CD14-positive monocyte (primary cell): ENCODE results near the gene LRRC3. TPM values are rescaled to one million over a fixed set of nuclear protein-coding genes. Genes with fewer than 3 reads are reported as not detected.

Experiments used
- DNase-seq, 3 donors: peaks; one replicate each; pipeline ENCODE4 v3.0.0-alpha.2; 2011 to 2022
- H2AFZ ChIP-seq: 2 replicates; pipeline ENCODE4 v1.6.0; 2012; ENCODE audit warnings: mild to moderate bottlenecking, low read depth, low read length, inconsistent platforms; ENCODE audit not compliant: insufficient read depth, poor library complexity, severe bottlenecking
- H3K27ac ChIP-seq, 2 donors: 1 replicate in 1 of 2; 2 replicates in 1 of 2; pipeline ENCODE4 v1.5.1; 2012 to 2013; ENCODE audit warnings: low read length in 2 of 2, control low read depth in 1 of 2, inconsistent platforms in 1 of 2, low read depth in 1 of 2, mild to moderate bottlenecking in 1 of 2
- H3K27me3 ChIP-seq, 2 donors: one replicate each; pipeline versions ENCODE4 v1.6.0 to v1.6.1; 2011 to 2013; ENCODE audit warnings: low read length in 2 of 2; ENCODE audit not compliant: control insufficient read depth in 2 of 2, insufficient read depth in 2 of 2
- H3K36me3 ChIP-seq, 2 donors: replicated peaks in 1 of 2; 1 replicate in 1 of 2; 2 replicates in 1 of 2; pipeline versions ENCODE4 v1.5.1 to v1.6.1; 2012 to 2013; ENCODE audit warnings: low read length in 2 of 2, control low read depth in 1 of 2, inconsistent platforms in 1 of 2, mild to moderate bottlenecking in 1 of 2; ENCODE audit not compliant: insufficient read depth in 2 of 2, control insufficient read depth in 1 of 2
- H3K4me1 ChIP-seq, 2 donors: 1 replicate in 1 of 2; 2 replicates in 1 of 2; pipeline versions ENCODE4 v1.5.1 to v1.6.1; 2012 to 2013; ENCODE audit warnings: low read length in 2 of 2, control low read depth in 1 of 2, inconsistent platforms in 1 of 2, mild to moderate bottlenecking in 1 of 2, moderate library complexity in 1 of 2; ENCODE audit not compliant: insufficient read depth in 2 of 2, control insufficient read depth in 1 of 2
- H3K4me2 ChIP-seq: replicated peaks from 2 replicates; pipeline ENCODE3; 2012; ENCODE audit warnings: low read length, moderate library complexity, mild to moderate bottlenecking; ENCODE audit not compliant: poor library complexity, severe bottlenecking; ENCODE audit errors: extremely low read depth
- H3K4me3 ChIP-seq, 3 experiments: fragments of 200-600 bp in 1 of 3; sonication (generic) in 1 of 3; replicated peaks in 1 of 3; 1 replicate in 2 of 3; 2 replicates in 1 of 3; pipeline ENCODE4 v1.5.1; 2011 to 2013; ENCODE audit warnings: low read length in 3 of 3, mild to moderate bottlenecking in 3 of 3, control low read depth in 2 of 3, low read depth in 2 of 3, inconsistent platforms in 1 of 3, moderate library complexity in 1 of 3
- H3K79me2 ChIP-seq: 2 replicates; pipeline ENCODE4 v1.6.0; 2012; ENCODE audit warnings: mild to moderate bottlenecking, control low read depth, inconsistent platforms, low read length, moderate library complexity; ENCODE audit not compliant: insufficient read depth
- H3K9ac ChIP-seq: 2 replicates; pipeline ENCODE4 v1.6.0; 2017; ENCODE audit warnings: low read length, mild to moderate bottlenecking; ENCODE audit not compliant: insufficient read depth, poor library complexity, severe bottlenecking
- H3K9me3 ChIP-seq, 2 donors: replicated peaks in 1 of 2; 1 replicate in 1 of 2; 2 replicates in 1 of 2; pipeline versions ENCODE4 v1.5.1 to v1.6.1; 2012 to 2013; ENCODE audit warnings: low read length in 2 of 2, control low read depth in 1 of 2; ENCODE audit not compliant: control insufficient read depth in 1 of 2, insufficient read depth in 1 of 2
- H4K20me1 ChIP-seq: 2 replicates; pipeline ENCODE4 v1.6.0; 2012; ENCODE audit warnings: mild to moderate bottlenecking, low read length, control low read depth, moderate library complexity; ENCODE audit not compliant: insufficient read depth
- H3K27ac Mint-ChIP-seq, 7 donors: one replicate each; pipeline ENCODE4 v1.8.0; 2020; ENCODE audit warnings: mild to moderate bottlenecking in 7 of 7, mixed read lengths in 7 of 7, moderate library complexity in 6 of 7, inconsistent platforms in 2 of 7
- H3K27me3 Mint-ChIP-seq, 3 donors: one replicate each; pipeline ENCODE4 v1.8.0; 2021 to 2022; ENCODE audit warnings: low read depth in 3 of 3, mild to moderate bottlenecking in 3 of 3, mixed read lengths in 3 of 3, moderate library complexity in 3 of 3, inconsistent platforms in 1 of 3
- H3K36me3 Mint-ChIP-seq, 2 donors: one replicate each; pipeline ENCODE4 v1.8.0; 2020; ENCODE audit warnings: mixed read lengths in 2 of 2, inconsistent platforms in 1 of 2, mild to moderate bottlenecking in 1 of 2
- H3K4me1 Mint-ChIP-seq: one replicate; pipeline ENCODE4 v1.8.0; 2020; ENCODE audit warnings: mild to moderate bottlenecking, mixed read lengths
- H3K4me3 Mint-ChIP-seq, 2 donors: one replicate each; pipeline ENCODE4 v1.8.0; 2020; ENCODE audit warnings: mild to moderate bottlenecking in 2 of 2, mixed read lengths in 2 of 2, moderate library complexity in 1 of 2
- H3K9me3 Mint-ChIP-seq, 7 donors: one replicate each; pipeline ENCODE4 v1.8.0; 2020 to 2022; ENCODE audit warnings: mixed read lengths in 7 of 7, mild to moderate bottlenecking in 6 of 7, moderate library complexity in 6 of 7, inconsistent platforms in 2 of 7
- WGBS: methylation state at CpG from one replicate; pipeline ENCODE4 v1.1.5; 2013; ENCODE audit warnings: missing lambda C conversion rate; ENCODE audit not compliant: insufficient coverage; 5-methylcytosine and 5-hydroxymethylcytosine counted together
- intact Hi-C, 2 donors: fragments of 100-400 bp; cut with micrococcal nuclease; formaldehyde crosslinking; loops; one replicate each; pipeline versions ENCODE4 v1.15.0 to v1.15.1; 2023
- polyA plus RNA-seq, 3 donors: library from polyadenylated mRNA; depleted of rRNA in 1 of 3; unstranded in 2 of 3; stranded (reverse) in 1 of 3; fragments of 300-500 nt in 2 of 3; fragments of >200 nt in 1 of 3; fragmentation: Illumina TruSeq in 2 of 3; gene quantifications; 1 replicate in 2 of 3; 2 replicates in 1 of 3; pipeline ENCODE4 v1.2.3, GENCODE V29; 2012 to 2021
- TF ChIP-seq, protein P1 (sequence below): fragments of 200-600 bp; IDR thresholded peaks from one replicate; pipeline ENCODE4 v1.8.0; 2022; ENCODE audit warnings: antibody characterized with exemption, mild to moderate bottlenecking

The LRRC3 gene
- polyA plus RNA-seq, 3 donors, result 0.30 to 0.59 (median 0.41) TPM

DNA sequence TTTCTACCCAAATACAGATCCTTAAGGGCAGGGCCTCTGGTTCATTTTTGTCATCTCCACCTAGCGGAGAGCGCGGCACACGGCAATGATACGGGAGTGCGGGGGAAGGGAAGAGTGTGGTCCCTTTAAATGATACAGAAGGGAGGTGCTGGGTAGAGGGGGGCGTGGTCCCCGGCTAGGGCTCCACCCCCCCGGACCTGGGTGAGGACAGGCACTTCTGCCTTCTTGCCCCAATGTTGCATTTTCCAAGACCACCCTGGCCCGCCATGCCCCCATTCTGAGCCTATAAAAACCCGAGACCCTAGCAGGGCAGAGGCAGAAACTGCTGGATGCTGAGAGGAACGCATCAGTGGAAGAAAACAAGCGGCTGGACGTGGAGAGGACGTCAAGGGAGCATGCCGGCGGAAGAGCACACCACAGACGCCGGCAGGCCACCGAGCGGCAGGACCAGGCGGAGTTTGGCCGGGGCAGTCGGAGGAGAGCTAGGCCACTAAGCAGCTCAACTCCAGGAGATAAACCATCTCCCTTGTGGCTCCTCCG lies 30.0 kb downstream of the LRRC3 start:
- H3K4me2 ChIP-seq, result no peak overlapping the region
- H3K9ac ChIP-seq, result no peak overlapping the region

GRCh38 chr21:44485796-44486195 lies 30.5 kb downstream of the LRRC3 start:
- H3K27me3 Mint-ChIP-seq, result peaks cover 5 to 11% (median 6%) of the 10 kb centered on the region in 3 donors

More for the DNA sequence above, 30.0 kb downstream of the LRRC3 start:
- no peaks in the 10 kb centered on the region for H4K20me1 ChIP-seq
- no peaks in the 10 kb centered on the region for H3K79me2 ChIP-seq
- peak overlapping the region in 1 of 3 experiments; percentile 4 for H3K4me3 ChIP-seq
- H3K27ac ChIP-seq, result no peak overlapping the region
- H3K27me3 ChIP-seq, result peaks cover 0 to 3% of the 10 kb centered on the region in 2 donors
- H2AFZ ChIP-seq, result no peak overlapping the region
- intact Hi-C loops, result no loop called here
- H3K9me3 Mint-ChIP-seq, result peaks cover 6 to 14% (median 9%) of the 10 kb centered on the region in 7 donors
- peaks cover 5 to 11% (median 6%) of the 10 kb centered on the region in 3 donors for H3K27me3 Mint-ChIP-seq
- no peaks in the 10 kb centered on the region for H3K36me3 Mint-ChIP-seq
- H3K4me1 Mint-ChIP-seq, result no peaks in the 10 kb centered on the region
- H3K4me3 Mint-ChIP-seq, result peak overlapping the region in 1 of 2 donors; percentile 12
- TF ChIP-seq, protein P1, sequence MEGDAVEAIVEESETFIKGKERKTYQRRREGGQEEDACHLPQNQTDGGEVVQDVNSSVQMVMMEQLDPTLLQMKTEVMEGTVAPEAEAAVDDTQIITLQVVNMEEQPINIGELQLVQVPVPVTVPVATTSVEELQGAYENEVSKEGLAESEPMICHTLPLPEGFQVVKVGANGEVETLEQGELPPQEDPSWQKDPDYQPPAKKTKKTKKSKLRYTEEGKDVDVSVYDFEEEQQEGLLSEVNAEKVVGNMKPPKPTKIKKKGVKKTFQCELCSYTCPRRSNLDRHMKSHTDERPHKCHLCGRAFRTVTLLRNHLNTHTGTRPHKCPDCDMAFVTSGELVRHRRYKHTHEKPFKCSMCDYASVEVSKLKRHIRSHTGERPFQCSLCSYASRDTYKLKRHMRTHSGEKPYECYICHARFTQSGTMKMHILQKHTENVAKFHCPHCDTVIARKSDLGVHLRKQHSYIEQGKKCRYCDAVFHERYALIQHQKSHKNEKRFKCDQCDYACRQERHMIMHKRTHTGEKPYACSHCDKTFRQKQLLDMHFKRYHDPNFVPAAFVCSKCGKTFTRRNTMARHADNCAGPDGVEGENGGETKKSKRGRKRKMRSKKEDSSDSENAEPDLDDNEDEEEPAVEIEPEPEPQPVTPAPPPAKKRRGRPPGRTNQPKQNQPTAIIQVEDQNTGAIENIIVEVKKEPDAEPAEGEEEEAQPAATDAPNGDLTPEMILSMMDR, result no peak
- no peak for DNase-seq
- peaks cover 6 to 11% of the 10 kb centered on the region in 2 donors for H3K9me3 ChIP-seq
- 84% methylated on average over 19 of the region's 25 CpGs for WGBS
- H3K36me3 ChIP-seq, result no peaks in the 10 kb centered on the region
- H3K4me1 ChIP-seq, result no peaks in the 10 kb centered on the region
- peak overlapping the region in 1 of 7 donors; percentile 50 for H3K27ac Mint-ChIP-seq

More at GRCh38 chr21:44485796-44486195, 30.5 kb downstream of the LRRC3 start:
- no peak overlapping the region for H3K27ac ChIP-seq
- 85% methylated on average over 6 of the region's 10 CpGs for WGBS
- no peaks in the 10 kb centered on the region for H3K36me3 Mint-ChIP-seq
- no peak overlapping the region for H3K4me2 ChIP-seq
- no peak overlapping the region for H3K27ac Mint-ChIP-seq
- peaks cover 0 to 3% of the 10 kb centered on the region in 2 donors for H3K27me3 ChIP-seq
- no peak overlapping the region for H3K4me3 ChIP-seq
- no peak for DNase-seq
- no peaks in the 10 kb centered on the region for H3K4me1 Mint-ChIP-seq
- peak overlapping the region in 1 of 2 donors; percentile 12 for H3K4me3 Mint-ChIP-seq
- TF ChIP-seq, protein P1, result no peak
- H3K36me3 ChIP-seq, result no peaks in the 10 kb centered on the region
- peaks cover 6 to 13% of the 10 kb centered on the region in 2 donors for H3K9me3 ChIP-seq
- H3K9ac ChIP-seq, result no peak overlapping the region
- H4K20me1 ChIP-seq, result no peaks in the 10 kb centered on the region
- H2AFZ ChIP-seq, result no peak overlapping the region
- intact Hi-C loops, result no loop called here
- H3K4me1 ChIP-seq, result no peaks in the 10 kb centered on the region
- no peaks in the 10 kb centered on the region for H3K79me2 ChIP-seq
- H3K9me3 Mint-ChIP-seq, result peaks cover 7 to 18% (median 11%) of the 10 kb centered on the region in 7 donors
